Neural cell (in vitro differentiated cells): ENCODE measurements around the gene TP53TG5. TPM values are rescaled to one million over a fixed set of nuclear protein-coding genes. Genes with fewer than 3 reads are reported as not detected.

ENCODE experiments used
- H2AFZ ChIP-seq: fragments of 200-600, 300-800 bp; sonication (generic), shearing (Covaris generic); 2 replicates; pipeline ENCODE4 v1.6.0; 2014; ENCODE audit warnings: low read depth, mild to moderate bottlenecking, antibody characterized with exemption, low read length, moderate library complexity
- H3F3A ChIP-seq: fragments of 200-600 bp; shearing (Covaris generic); 2 replicates; pipeline ENCODE4 v1.6.1; 2016; ENCODE audit warnings: mild to moderate bottlenecking, moderate library complexity, mixed read lengths, antibody characterized with exemption, low read length; ENCODE audit not compliant: insufficient read depth, poor library complexity, severe bottlenecking
- H3K27ac ChIP-seq: fragments of 200-600, 300-800 bp; sonication (generic), shearing (Covaris generic); 2 replicates; pipeline ENCODE4 v1.5.1; 2014; ENCODE audit warnings: mild to moderate bottlenecking, low read length, moderate library complexity
- H3K27me3 ChIP-seq: fragments of 300-800, 200-600 bp; sonication (generic), shearing (Covaris generic); 2 replicates; pipeline ENCODE4 v1.6.0; 2014; ENCODE audit warnings: mild to moderate bottlenecking, low read depth, low read length, moderate library complexity; ENCODE audit not compliant: insufficient read depth
- H3K36me3 ChIP-seq: fragments of 300-800, 200-600 bp; sonication (generic), shearing (Covaris generic); 2 replicates; pipeline ENCODE4 v1.5.1; 2014; ENCODE audit warnings: mild to moderate bottlenecking, antibody characterized with exemption, low read length, moderate library complexity; ENCODE audit not compliant: insufficient read depth
- H3K4me2 ChIP-seq: fragments of 300-800, 200-600 bp; sonication (generic), shearing (Covaris generic); 2 replicates; pipeline ENCODE4 v1.6.0; 2014; ENCODE audit warnings: mild to moderate bottlenecking, low read length
- H3K4me3 ChIP-seq: fragments of 300-800, 200-600 bp; sonication (generic), shearing (Covaris generic); 2 replicates; pipeline ENCODE4 v1.5.1; 2014; ENCODE audit warnings: mild to moderate bottlenecking, low read length, moderate library complexity
- H3K79me2 ChIP-seq: fragments of 200-600 bp; shearing (Covaris generic); replicated peaks from 2 replicates; pipeline ENCODE4 v1.6.0; 2014; ENCODE audit warnings: mild to moderate bottlenecking, low read length, moderate library complexity; ENCODE audit not compliant: insufficient read depth
- H3K9ac ChIP-seq: fragments of 300-800, 200-600 bp; sonication (generic), shearing (Covaris generic); 2 replicates; pipeline ENCODE4 v1.6.1; 2016; ENCODE audit warnings: mild to moderate bottlenecking, low read length, mixed read lengths
- H3K9me2 ChIP-seq: fragments of 200-600 bp; shearing (Covaris generic); 2 replicates; pipeline ENCODE4 v1.6.1; 2016; ENCODE audit warnings: mild to moderate bottlenecking, low read length, mixed read lengths; ENCODE audit not compliant: insufficient read depth
- H3K9me3 ChIP-seq: fragments of 200-600, 300-800 bp; sonication (generic), shearing (Covaris generic); 2 replicates; pipeline ENCODE4 v1.6.1; 2016; ENCODE audit warnings: mild to moderate bottlenecking, mixed run types, low read length, moderate library complexity, mixed read lengths
- H4K20me1 ChIP-seq: fragments of 200-600 bp; shearing (Covaris generic); 2 replicates; pipeline ENCODE4 v1.6.1; 2016; ENCODE audit warnings: mild to moderate bottlenecking, mixed run types; ENCODE audit not compliant: insufficient read depth
- CTCF ChIP-seq: fragments of 450-650 bp; IDR thresholded peaks from 2 replicates; pipeline ENCODE4 v1.5.1; 2014; ENCODE audit warnings: antibody characterized with exemption, mild to moderate bottlenecking, moderate library complexity; ENCODE audit not compliant: poor library complexity, severe bottlenecking
- EP300 ChIP-seq: fragments of 450-650 bp; conservative IDR thresholded peaks from 2 replicates; pipeline ENCODE4 v1.6.1; 2014; ENCODE audit warnings: antibody characterized with exemption, mild to moderate bottlenecking, moderate library complexity; ENCODE audit not compliant: poor library complexity, severe bottlenecking
- EZH2 ChIP-seq: fragments of 200-600, 300-800 bp; shearing (Covaris generic), sonication (generic); IDR thresholded peaks from 2 replicates; pipeline ENCODE4 v1.6.1; 2014; ENCODE audit warnings: antibody characterized with exemption, low read length, borderline replicate concordance, mild to moderate bottlenecking; ENCODE audit not compliant: insufficient read depth, poor library complexity, severe bottlenecking
- MXI1 ChIP-seq: fragments of 450-650 bp; conservative IDR thresholded peaks from 2 replicates; pipeline ENCODE4 v1.6.1; 2014; ENCODE audit warnings: antibody characterized with exemption, mild to moderate bottlenecking; ENCODE audit not compliant: poor library complexity, severe bottlenecking
- POLR2AphosphoS5 ChIP-seq: IDR thresholded peaks from 2 replicates; pipeline ENCODE4 v1.6.1; 2012
- RAD21 ChIP-seq: fragments of 450-650 bp; conservative IDR thresholded peaks from 2 replicates; pipeline ENCODE4 v1.6.1; 2014; ENCODE audit warnings: antibody characterized with exemption, mild to moderate bottlenecking, moderate library complexity
- REST ChIP-seq: IDR thresholded peaks from 2 replicates; pipeline ENCODE4 v1.6.1; 2012; ENCODE audit warnings: borderline replicate concordance
- SMC3 ChIP-seq: fragments of 450-650 bp; conservative IDR thresholded peaks from 2 replicates; pipeline ENCODE4 v1.6.1; 2014; ENCODE audit warnings: antibody characterized with exemption, mild to moderate bottlenecking, moderate library complexity; ENCODE audit not compliant: poor library complexity
- TAF1 ChIP-seq: IDR thresholded peaks from 2 replicates; pipeline ENCODE4 v1.6.1; 2012; ENCODE audit warnings: low read depth
- polyA plus RNA-seq: library from polyadenylated mRNA; depleted of rRNA; stranded (reverse); fragments of >200 nt; gene quantifications from 2 replicates; pipeline ENCODE4 v1.2.3, GENCODE V29; 2014

TP53TG5 gene
- polyA plus RNA-seq, 1 donor from 2014 or later: not detected

- TF ChIP-seq MXI1 (no peak), RAD21 (no peak), CTCF (no peak), REST (no peak), TAF1 (no peak), EP300 (no peak), SMC3 (no peak), POLR2AphosphoS5 (no peak), EZH2 (no peak)
- H3K9ac ChIP-seq: no peak overlapping the region
- H3K36me3 ChIP-seq: no peaks in the 10 kb centered on the region
- no peaks in the 10 kb centered on the region for H3K9me3 ChIP-seq
- H3K4me2 ChIP-seq: no peak overlapping the region
- H4K20me1 ChIP-seq: no peaks in the 10 kb centered on the region
- H3K79me2 ChIP-seq: peaks cover 7% of the 10 kb centered on the region
- no peak overlapping the region for H3K4me3 ChIP-seq
- H3K9me2 ChIP-seq: no peaks in the 10 kb centered on the region
- H3K27me3 ChIP-seq: no peaks in the 10 kb centered on the region
- H3F3A ChIP-seq: no peaks in the 10 kb centered on the region
- H3K27ac ChIP-seq: no peak overlapping the region
- H2AFZ ChIP-seq: no peak overlapping the region
These were observed 7.5 kb downstream of the TP53TG5 start for GRCh38 chr20:45370571-45371160.

- Histone ChIP-seq H2AFZ (no peak overlapping the region), H3K4me3 (no peak overlapping the region), H3K36me3 (no peaks in the 10 kb centered on the region), H3K79me2 (peaks cover 27% of the 10 kb centered on the region), H3K9me3 (no peaks in the 10 kb centered on the region), H3K9me2 (no peaks in the 10 kb centered on the region), H3K4me2 (no peak overlapping the region), H3F3A (no peaks in the 10 kb centered on the region), H4K20me1 (no peaks in the 10 kb centered on the region), H3K27me3 (no peaks in the 10 kb centered on the region), H3K27ac (no peak overlapping the region), H3K9ac (no peak overlapping the region)
- TF ChIP-seq MXI1 (no peak), SMC3 (no peak), CTCF (no peak)
These were observed 9.7 kb downstream of the TP53TG5 start for GRCh38 chr20:45368221-45368980.
